ENCODE measurements around the gene GATA3.

Gene GATA3

DNA sequence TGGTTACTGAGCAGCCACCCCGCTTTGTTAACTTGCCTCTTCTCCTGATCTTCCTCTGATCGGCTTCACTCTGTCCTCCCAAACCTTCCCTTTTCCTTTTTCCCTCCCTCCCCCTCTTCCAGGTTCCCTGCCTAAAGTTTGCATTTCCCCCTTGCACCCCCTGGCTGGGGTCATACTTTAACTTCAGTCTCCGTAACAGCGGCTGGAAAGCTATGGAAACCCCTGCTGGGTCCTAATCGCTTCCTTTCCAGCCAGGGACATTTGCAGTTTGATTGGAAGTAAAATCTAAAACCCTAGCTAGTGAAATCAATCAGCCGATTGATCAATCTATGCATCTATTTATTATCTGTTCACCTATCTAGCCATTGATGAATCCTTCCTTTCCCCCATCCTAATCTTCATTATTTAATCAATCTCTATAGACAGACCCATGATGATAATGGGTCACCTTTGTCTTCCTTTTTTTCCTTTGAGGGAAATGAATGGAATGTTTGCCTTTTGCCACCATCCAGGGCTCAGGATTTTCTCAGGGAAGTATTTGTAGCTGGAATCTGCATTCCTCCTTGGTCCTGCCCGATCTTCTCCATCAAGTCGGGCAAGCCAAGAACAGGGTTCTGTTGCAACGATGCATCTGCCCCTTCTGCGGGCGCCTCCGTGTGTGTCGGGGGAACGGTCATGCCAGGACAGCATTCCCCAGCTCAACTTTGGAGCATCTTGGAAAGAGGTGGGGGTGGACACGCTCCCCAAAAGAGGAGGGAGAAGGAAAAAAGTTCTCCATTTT, 8.8 kb downstream of the GATA3 start:
- TF ChIP-seq ZC3H10 (CRISPR knock-in tag; IDR thresholded peaks at IDR 0.05) (no peak), OSR1 (CRISPR knock-in tag; IDR thresholded peaks at IDR 0.05) (no peak), ARNTL (CRISPR knock-in tag; IDR thresholded peaks at IDR 0.05; ENCODE audit: borderline replicate concordance, low read depth) (no peak), SNAI2 (CRISPR knock-in tag; IDR thresholded peaks at IDR 0.05) (no peak), GLIS3 (CRISPR knock-in tag; IDR thresholded peaks at IDR 0.05) (no peak), ZFP3 (CRISPR knock-in tag; IDR thresholded peaks at IDR 0.05) (no peak), ESRRG (CRISPR knock-in tag; IDR thresholded peaks at IDR 0.05) (no peak), ZNF565 (CRISPR knock-in tag; conservative IDR thresholded peaks at IDR 0.05; ENCODE audit: low read depth) (no peak), CSDC2 (CRISPR knock-in tag; IDR thresholded peaks at IDR 0.05) (no peak), TOX (CRISPR knock-in tag; IDR thresholded peaks at IDR 0.05; ENCODE audit: borderline replicate concordance) (no peak), ZNF70 (CRISPR knock-in tag; IDR thresholded peaks at IDR 0.05) (no peak)
- TF ChIP-seq, protein P1, sequence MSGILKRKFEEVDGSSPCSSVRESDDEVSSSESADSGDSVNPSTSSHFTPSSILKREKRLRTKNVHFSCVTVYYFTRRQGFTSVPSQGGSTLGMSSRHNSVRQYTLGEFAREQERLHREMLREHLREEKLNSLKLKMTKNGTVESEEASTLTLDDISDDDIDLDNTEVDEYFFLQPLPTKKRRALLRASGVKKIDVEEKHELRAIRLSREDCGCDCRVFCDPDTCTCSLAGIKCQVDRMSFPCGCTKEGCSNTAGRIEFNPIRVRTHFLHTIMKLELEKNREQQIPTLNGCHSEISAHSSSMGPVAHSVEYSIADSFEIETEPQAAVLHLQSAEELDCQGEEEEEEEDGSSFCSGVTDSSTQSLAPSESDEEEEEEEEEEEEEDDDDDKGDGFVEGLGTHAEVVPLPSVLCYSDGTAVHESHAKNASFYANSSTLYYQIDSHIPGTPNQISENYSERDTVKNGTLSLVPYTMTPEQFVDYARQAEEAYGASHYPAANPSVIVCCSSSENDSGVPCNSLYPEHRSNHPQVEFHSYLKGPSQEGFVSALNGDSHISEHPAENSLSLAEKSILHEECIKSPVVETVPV (CRISPR knock-in tag; IDR thresholded peaks at IDR 0.05), result no peak
- TF ChIP-seq, protein P2, sequence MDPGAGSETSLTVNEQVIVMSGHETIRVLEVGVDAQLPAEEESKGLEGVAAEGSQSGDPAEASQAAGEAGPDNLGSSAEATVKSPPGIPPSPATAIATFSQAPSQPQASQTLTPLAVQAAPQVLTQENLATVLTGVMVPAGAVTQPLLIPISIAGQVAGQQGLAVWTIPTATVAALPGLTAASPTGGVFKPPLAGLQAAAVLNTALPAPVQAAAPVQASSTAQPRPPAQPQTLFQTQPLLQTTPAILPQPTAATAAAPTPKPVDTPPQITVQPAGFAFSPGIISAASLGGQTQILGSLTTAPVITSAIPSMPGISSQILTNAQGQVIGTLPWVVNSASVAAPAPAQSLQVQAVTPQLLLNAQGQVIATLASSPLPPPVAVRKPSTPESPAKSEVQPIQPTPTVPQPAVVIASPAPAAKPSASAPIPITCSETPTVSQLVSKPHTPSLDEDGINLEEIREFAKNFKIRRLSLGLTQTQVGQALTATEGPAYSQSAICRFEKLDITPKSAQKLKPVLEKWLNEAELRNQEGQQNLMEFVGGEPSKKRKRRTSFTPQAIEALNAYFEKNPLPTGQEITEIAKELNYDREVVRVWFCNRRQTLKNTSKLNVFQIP (CRISPR knock-in tag; IDR thresholded peaks at IDR 0.05; ENCODE audit: borderline replicate concordance, low read depth), result no peak
- TF ChIP-seq, protein P3, sequence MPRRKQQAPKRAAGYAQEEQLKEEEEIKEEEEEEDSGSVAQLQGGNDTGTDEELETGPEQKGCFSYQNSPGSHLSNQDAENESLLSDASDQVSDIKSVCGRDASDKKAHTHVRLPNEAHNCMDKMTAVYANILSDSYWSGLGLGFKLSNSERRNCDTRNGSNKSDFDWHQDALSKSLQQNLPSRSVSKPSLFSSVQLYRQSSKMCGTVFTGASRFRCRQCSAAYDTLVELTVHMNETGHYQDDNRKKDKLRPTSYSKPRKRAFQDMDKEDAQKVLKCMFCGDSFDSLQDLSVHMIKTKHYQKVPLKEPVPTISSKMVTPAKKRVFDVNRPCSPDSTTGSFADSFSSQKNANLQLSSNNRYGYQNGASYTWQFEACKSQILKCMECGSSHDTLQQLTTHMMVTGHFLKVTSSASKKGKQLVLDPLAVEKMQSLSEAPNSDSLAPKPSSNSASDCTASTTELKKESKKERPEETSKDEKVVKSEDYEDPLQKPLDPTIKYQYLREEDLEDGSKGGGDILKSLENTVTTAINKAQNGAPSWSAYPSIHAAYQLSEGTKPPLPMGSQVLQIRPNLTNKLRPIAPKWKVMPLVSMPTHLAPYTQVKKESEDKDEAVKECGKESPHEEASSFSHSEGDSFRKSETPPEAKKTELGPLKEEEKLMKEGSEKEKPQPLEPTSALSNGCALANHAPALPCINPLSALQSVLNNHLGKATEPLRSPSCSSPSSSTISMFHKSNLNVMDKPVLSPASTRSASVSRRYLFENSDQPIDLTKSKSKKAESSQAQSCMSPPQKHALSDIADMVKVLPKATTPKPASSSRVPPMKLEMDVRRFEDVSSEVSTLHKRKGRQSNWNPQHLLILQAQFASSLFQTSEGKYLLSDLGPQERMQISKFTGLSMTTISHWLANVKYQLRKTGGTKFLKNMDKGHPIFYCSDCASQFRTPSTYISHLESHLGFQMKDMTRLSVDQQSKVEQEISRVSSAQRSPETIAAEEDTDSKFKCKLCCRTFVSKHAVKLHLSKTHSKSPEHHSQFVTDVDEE (CRISPR knock-in tag; IDR thresholded peaks at IDR 0.05), result no peak
- TF ChIP-seq, protein P4, sequence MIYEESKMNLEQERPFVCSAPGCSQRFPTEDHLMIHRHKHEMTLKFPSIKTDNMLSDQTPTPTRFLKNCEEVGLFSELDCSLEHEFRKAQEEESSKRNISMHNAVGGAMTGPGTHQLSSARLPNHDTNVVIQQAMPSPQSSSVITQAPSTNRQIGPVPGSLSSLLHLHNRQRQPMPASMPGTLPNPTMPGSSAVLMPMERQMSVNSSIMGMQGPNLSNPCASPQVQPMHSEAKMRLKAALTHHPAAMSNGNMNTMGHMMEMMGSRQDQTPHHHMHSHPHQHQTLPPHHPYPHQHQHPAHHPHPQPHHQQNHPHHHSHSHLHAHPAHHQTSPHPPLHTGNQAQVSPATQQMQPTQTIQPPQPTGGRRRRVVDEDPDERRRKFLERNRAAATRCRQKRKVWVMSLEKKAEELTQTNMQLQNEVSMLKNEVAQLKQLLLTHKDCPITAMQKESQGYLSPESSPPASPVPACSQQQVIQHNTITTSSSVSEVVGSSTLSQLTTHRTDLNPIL (CRISPR knock-in tag; IDR thresholded peaks at IDR 0.05; ENCODE audit: low read depth), result no peak
- ATAC-seq, result no peak

DNA sequence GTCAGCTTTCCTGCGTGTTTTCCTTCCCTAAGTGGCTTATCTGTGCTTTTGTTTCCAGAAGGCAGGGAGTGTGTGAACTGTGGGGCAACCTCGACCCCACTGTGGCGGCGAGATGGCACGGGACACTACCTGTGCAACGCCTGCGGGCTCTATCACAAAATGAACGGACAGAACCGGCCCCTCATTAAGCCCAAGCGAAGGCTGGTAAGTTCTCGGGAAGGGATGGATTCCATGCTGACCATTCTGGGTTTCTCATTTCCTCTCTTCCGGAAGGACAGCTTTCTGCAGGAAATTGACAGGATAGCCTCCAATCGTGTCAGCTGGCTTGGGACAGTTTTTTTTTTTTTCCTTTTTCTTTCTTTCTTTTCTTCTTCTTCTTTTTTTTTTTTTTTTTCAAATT, 9.4 kb downstream of the GATA3 start:
- TF ChIP-seq ZFP3 (CRISPR knock-in tag; IDR thresholded peaks at IDR 0.05) (no peak), ESRRG (CRISPR knock-in tag; IDR thresholded peaks at IDR 0.05) (no peak), ZNF565 (CRISPR knock-in tag; conservative IDR thresholded peaks at IDR 0.05; ENCODE audit: low read depth) (no peak), TCF4 (CRISPR knock-in tag; IDR thresholded peaks at IDR 0.05; ENCODE audit: borderline replicate concordance) (no peak), RARB (CRISPR knock-in tag; IDR thresholded peaks at IDR 0.05) (no peak)
- TF ChIP-seq, protein P5, sequence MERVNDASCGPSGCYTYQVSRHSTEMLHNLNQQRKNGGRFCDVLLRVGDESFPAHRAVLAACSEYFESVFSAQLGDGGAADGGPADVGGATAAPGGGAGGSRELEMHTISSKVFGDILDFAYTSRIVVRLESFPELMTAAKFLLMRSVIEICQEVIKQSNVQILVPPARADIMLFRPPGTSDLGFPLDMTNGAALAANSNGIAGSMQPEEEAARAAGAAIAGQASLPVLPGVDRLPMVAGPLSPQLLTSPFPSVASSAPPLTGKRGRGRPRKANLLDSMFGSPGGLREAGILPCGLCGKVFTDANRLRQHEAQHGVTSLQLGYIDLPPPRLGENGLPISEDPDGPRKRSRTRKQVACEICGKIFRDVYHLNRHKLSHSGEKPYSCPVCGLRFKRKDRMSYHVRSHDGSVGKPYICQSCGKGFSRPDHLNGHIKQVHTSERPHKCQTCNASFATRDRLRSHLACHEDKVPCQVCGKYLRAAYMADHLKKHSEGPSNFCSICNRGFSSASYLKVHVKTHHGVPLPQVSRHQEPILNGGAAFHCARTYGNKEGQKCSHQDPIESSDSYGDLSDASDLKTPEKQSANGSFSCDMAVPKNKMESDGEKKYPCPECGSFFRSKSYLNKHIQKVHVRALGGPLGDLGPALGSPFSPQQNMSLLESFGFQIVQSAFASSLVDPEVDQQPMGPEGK (CRISPR knock-in tag; IDR thresholded peaks at IDR 0.05; ENCODE audit: borderline replicate concordance), result no peak

DNA sequence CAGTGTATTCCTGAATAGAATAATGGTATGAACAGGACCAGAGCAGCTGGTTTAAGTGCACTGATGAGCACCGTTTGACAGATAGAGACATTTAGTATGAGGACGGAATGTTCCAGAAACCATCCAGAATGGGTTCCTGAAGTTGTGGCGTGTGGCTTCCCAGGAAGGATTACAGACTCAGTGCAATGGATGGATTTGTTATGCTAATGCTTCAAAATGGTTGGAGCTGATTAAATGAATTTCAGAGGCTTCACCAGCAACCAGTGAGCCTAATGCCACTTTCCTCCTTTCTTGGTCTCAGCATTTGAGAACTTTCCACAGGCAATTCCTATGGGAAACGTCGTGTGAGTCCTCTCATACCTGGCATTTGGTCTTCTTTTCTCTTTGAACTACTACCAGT, 9.9 kb downstream of the GATA3 start:
- ATAC-seq, result no peak
- TF ChIP-seq TCF4 (CRISPR knock-in tag; IDR thresholded peaks at IDR 0.05; ENCODE audit: borderline replicate concordance) (no peak), SNAI2 (CRISPR knock-in tag; IDR thresholded peaks at IDR 0.05) (0 out of 2 replicates have a peak, but pooled peaks have one; percentile 16)

More for the DNA sequence above, 9.4 kb downstream of the GATA3 start:
- ATAC-seq, result no peak

DNA sequence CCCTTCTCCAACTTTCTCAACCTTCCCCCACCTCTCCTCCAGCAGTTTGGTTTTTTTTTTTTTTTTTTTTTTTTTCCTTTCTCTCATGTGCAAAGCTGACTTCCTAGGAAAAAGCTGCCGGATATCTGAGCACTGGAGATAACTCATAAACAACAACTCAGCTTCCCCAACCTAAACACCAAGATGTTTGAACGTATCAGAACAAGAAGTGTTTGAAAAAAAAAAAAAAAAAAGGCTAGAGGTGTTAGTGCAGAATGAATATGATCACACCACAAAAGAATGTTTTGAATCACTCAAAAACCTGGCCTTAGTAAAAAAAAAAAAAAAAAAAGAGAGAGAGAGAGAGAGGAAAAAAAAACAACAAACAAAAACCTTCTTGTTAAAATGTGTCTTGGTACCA, 11.2 kb downstream of the GATA3 start:
- TF ChIP-seq ESRRG (CRISPR knock-in tag; IDR thresholded peaks at IDR 0.05) (no peak), ZFP30 (CRISPR knock-in tag; IDR thresholded peaks at IDR 0.05) (no peak), ARNTL (CRISPR knock-in tag; IDR thresholded peaks at IDR 0.05; ENCODE audit: borderline replicate concordance, low read depth) (no peak), TOX (CRISPR knock-in tag; IDR thresholded peaks at IDR 0.05; ENCODE audit: borderline replicate concordance) (no peak), RARB (CRISPR knock-in tag; IDR thresholded peaks at IDR 0.05) (no peak), OSR1 (CRISPR knock-in tag; IDR thresholded peaks at IDR 0.05) (no peak), ZNF565 (CRISPR knock-in tag; conservative IDR thresholded peaks at IDR 0.05; ENCODE audit: low read depth) (no peak), GLIS3 (CRISPR knock-in tag; IDR thresholded peaks at IDR 0.05) (no peak), ZC3H10 (CRISPR knock-in tag; IDR thresholded peaks at IDR 0.05) (no peak), BACH2 (CRISPR knock-in tag; IDR thresholded peaks at IDR 0.05; ENCODE audit: borderline replicate concordance) (no peak), ZNF8 (CRISPR knock-in tag; IDR thresholded peaks at IDR 0.05) (no peak), ZFP3 (CRISPR knock-in tag; IDR thresholded peaks at IDR 0.05) (no peak), CSDC2 (CRISPR knock-in tag; IDR thresholded peaks at IDR 0.05) (no peak)
- TF ChIP-seq, protein P4 (CRISPR knock-in tag; IDR thresholded peaks at IDR 0.05; ENCODE audit: low read depth), result no peak
- TF ChIP-seq, protein P5 (CRISPR knock-in tag; IDR thresholded peaks at IDR 0.05; ENCODE audit: borderline replicate concordance), result no peak
- ATAC-seq, result no peak

Measured in SK-N-SH treated with all-trans-retinoic acid at 6 μM for 48 hours (cell line).